Measurements from ENCODE around the gene CYP2D6.
"Not testable (repeated sequence)": the region's sequence is repeated elsewhere in the genome, so short reads cannot be mapped to it uniquely, and the experiment has no call there.

Gene CYP2D6

DNA sequence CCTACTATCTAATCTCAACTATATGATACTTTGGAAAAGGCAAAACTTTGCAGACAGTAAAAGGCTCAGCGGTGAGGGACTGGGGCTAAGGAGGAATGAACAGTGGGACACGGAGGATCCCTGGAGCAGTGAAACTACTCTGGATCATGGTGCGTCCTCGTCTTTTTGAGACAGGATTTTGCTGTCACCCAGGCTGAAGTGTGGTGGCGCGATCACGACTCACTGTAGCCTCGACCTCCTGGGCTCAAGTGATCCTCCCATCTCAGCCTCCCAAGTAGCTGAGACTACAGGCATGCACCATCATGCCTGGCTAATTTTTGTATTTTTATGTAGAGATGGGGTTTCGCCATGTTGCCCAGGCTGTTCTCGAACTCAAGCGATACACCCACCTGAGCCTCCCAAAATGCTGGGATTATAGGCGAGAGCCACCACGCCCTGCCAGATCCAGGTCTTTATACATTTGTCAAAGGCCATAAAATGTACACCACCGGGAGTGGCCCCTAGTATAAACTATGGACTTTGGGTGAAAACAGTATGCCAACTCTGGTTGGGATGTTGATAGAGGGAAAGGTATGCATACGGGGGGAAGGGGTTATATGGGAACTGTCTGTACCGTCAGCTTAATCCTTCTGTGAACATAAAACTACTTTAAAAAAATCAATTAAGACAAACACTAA is 28.0 kb upstream of the CYP2D6 start:
- DNase-seq (ENCODE audit: low spot score), result no peak

DNA sequence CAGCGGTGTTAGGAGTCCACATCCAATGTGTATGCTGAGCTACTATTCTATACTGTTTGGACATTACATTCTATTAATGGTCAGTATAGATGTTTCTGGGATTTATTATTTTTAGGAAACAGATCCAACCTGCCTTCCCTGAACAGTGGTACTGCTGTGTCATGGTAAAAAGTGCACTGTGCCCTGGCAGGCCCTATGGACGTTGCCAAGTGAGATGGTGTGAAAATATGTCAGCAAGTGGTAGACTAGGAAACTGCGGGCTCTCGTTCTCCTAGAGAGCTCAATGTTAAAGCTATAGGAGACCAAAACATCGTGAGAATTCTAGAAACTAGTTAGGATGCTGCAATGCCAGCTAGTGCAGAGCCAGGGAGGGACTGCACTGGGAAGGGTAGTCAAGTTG is 26.0 kb upstream of the CYP2D6 start:
- DNase-seq (ENCODE audit: low spot score), result no peak

- DNase-seq (ENCODE audit: low spot score), result no peak
Observed at GRCh38 chr22:42156121-42156520, 25.5 kb upstream of the CYP2D6 start.

- DNase-seq (ENCODE audit: low spot score), result no peak
Observed at GRCh38 chr22:42155053-42155543, 24.5 kb upstream of the CYP2D6 start.

- no peak for DNase-seq (ENCODE audit: low spot score)
Observed at GRCh38 chr22:42154293-42155052, 23.9 kb upstream of the CYP2D6 start.

DNA sequence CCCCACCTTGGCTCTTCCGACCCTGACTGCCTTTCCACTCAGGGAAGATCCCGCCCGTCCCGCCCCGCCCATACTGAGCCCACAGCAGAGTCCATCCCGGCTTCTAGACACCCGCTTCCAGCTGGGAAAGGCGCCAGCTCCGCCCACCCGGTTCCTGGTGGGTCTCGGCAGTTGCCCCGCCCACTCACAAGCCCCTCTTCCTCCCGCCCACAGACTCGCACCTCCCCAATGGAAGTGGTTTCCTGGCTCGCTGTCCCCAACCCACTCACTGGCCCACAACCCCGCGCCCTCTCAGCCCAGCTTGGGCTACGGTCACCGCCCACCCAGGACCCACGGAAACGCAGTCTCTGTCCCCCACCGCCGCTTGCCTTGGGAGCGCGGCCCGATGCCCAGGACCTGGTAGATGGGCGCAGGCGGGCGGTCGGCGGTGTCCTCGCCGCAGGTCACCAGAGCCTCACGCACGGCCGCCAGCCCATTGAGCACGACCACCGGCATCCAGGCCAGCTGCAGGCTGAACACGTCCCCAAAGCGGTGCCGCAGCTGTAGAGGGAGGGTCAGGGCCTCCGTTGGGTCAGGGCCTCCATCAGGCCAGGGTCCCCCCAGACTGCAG is 22.2 kb upstream of the CYP2D6 start:
- DNase-seq (ENCODE audit: low spot score), result no peak

DNA sequence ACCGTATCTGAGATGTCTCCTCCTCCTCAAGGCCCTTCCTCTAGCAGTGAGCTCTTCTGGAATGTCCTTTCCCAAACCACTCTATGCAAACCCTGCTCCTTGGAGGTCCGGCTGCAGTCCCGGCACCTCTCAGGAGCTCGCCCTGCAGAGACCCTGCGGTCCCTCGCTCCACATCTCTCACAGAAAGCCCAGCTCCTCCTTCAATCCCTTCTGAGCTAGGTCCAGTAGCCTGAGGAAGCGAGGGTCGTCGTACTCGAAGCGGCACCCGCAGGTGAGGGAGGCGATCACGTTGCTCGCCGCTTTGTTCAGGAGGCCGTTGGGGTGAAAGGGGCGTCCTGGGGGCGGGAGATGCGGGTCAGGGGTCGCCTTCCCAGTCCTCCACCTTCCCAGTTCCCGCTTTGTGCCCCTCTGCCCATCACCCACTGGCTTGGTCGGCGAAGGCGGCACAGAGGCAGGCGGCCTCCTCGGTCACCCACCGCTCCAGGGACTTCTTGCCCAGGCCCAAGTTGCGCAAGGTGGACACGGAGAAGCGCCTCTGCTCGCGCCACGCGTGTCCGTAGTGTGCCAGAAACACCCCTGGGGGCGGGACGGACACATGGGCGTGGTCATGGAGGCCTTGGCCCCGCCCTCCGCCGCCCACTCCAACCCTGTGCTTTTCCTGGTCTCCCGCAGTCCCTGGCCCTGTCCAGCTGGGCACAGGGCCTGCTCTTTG is 21.5 kb upstream of the CYP2D6 start:
- no peak for DNase-seq (ENCODE audit: low spot score)

DNA sequence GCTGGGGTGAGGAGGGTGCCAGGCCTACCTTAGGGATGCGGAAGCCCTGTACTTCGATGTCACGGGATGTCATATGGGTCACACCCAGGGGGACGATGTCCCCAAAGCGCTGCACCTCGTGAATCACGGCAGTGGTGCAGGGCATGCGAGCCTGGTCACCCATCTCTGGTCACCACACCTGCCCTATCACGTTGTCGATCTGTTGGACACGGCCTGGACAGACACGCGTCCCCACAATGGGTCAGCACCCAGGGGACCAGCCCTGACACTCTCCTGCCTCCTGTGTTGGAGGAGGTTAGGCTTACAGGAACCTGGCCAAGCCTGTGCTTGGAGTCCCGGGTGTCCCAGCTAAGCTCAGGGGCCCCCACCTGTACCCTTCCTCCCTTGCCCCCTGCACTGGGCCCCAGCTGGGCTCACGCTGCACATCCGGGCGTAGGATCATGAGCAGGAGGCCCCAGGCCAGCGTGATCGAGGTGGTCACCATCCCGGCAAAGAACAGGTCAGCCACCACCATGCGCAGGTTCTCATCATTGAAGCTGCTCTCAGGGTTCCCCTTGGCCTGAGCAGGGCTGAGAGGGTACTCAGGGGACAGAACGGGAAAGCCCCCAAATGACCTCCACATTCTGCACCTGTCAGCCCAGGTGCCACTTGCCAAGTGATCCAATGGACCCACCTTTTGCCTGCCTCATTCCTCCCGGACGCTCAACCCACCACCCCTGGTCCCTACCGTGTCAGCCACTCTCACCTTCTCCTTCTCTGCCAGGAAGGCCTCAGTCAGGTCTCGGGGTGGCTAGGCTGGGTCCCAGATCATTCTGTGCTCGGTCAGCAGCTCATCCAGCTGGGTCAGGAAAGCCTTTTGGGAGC is 20.3 kb upstream of the CYP2D6 start:
- DNase-seq (ENCODE audit: low spot score), result no peak

GRCh38 chr22:42149798-42150197 is 19.2 kb upstream of the CYP2D6 start:
- not testable (repeated sequence) for DNase-seq (ENCODE audit: low spot score)

GRCh38 chr22:42145175-42145574 is 14.6 kb upstream of the CYP2D6 start:
- no peak for DNase-seq (ENCODE audit: low spot score)

DNA sequence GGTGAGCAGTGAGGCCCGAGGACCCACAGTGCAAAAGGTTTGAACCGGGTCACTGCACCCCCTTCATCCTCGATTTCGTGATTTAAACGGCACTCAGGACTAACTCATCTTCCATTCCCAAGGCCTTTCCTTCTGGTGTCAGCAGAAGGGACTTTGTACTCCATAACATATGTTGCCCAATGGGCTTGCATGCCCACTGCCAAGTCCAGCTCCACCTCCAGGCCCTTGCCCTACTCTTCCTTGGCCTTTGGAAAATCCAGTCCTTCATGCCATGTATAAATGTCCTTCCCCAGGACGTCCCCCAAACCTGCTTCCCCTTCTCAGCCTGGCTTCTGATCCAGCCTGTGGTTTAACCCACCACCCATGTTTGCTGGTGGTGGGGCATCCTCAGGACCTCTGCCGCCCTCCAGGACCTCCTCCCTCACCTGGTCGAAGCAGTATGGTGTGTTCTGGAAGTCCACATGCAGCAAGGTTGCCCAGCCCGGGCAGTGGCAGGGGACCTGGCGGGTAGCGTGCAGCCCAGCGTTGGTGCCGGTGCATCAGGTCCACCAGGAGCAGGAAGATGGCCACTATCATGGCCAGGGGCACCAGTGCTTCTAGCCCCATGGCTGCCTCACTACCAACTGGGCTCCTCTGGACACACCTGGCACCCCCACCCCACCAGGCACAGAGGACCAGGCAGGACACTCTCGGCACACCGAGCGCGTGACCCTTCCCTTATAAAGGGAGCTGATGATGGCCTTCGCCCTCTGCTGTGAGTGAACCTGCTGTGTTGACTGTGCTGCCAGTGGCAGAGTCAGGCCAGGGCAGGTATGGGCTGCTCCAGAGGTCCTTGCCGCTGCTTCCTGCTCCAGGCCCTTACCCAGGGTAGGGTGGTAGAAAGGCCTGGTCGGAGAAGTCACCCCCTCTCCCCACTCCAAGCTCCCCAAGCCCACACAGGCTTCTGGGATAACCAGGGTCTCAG is 13.5 kb upstream of the CYP2D6 start:
- DNase-seq (ENCODE audit: low spot score), result not testable (repeated sequence)

- no peak for DNase-seq (ENCODE audit: low spot score)
Observed at GRCh38 chr22:42142771-42143461, 12.3 kb upstream of the CYP2D6 start.

GRCh38 chr22:42141307-42142057 is 10.9 kb upstream of the CYP2D6 start:
- not testable (repeated sequence) for DNase-seq (ENCODE audit: low spot score)

DNA sequence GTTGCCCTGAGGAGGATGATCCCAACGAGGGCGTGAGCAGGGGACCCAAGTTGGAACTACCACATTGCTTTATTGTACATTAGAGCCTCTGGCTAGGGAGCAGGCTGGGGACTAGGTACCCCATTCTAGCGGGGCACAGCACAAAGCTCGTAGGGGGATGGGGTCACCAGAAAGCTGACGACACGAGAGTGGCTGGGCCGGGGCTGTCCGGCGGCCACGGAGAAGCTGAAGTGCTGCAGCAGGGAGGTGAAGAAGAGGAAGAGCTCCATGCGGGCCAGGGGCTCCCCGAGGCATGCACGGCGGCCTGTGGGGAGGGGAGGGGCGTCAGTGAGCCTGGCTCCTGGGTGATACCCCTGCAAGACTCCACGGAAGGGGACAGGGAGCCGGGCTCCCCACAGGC is 9.5 kb upstream of the CYP2D6 start:
- DNase-seq (ENCODE audit: low spot score), result not testable (repeated sequence)

GRCh38 chr22:42139508-42139907 is 8.9 kb upstream of the CYP2D6 start:
- not testable (repeated sequence) for DNase-seq (ENCODE audit: low spot score)

DNA sequence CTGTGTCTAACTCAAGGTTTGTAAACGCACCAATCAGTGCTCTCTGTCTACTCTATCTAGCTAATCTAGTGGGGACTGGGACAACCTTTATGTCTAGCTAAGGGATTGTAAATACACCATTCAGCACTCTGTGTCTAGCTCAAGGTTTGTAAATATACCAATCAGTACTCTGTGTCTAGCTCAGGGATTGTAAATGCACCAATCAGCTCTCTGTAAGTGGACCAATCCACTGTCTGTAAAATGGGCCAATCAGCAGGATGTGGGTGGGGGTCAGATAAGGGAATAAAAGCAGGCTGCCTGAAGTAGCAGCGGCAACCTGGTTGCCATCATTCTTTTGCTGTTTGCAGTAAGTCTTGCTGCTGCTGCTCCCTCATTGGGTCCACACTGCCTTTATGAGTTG is 8.4 kb upstream of the CYP2D6 start:
- DNase-seq (ENCODE audit: low spot score), result no peak

GRCh38 chr22:42138122-42138770 is 7.6 kb upstream of the CYP2D6 start:
- no peak for DNase-seq (ENCODE audit: low spot score)

DNA sequence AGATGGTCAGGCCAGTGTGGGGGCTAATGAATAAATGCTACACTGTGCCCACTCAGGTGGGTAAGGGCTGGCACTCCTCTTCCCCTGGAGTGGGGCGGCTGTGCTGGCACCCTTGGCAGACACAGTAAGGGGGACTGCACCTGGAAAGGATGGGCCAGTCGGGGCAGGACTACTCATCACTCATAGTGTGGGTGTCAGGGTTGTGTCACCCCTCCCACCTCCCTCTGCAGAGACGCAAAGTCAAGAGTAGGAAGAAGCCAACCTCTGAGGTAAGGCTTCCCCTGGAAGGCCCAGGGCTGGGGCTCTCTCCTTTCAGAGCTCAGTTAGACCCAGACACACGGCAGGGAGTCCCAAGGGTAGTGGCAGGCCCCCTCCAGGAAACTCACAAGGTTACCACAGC is 5.1 kb upstream of the CYP2D6 start:
- not testable (repeated sequence) for DNase-seq (ENCODE audit: low spot score)

Measured in putamen (tissue), 1 donor.